Measurements from ENCODE around the gene SSTR3.

GRCh38 chr22:37258005-37258752 is 45.9 kb upstream of the SSTR3 start:
- TF ChIP-seq, protein P1, sequence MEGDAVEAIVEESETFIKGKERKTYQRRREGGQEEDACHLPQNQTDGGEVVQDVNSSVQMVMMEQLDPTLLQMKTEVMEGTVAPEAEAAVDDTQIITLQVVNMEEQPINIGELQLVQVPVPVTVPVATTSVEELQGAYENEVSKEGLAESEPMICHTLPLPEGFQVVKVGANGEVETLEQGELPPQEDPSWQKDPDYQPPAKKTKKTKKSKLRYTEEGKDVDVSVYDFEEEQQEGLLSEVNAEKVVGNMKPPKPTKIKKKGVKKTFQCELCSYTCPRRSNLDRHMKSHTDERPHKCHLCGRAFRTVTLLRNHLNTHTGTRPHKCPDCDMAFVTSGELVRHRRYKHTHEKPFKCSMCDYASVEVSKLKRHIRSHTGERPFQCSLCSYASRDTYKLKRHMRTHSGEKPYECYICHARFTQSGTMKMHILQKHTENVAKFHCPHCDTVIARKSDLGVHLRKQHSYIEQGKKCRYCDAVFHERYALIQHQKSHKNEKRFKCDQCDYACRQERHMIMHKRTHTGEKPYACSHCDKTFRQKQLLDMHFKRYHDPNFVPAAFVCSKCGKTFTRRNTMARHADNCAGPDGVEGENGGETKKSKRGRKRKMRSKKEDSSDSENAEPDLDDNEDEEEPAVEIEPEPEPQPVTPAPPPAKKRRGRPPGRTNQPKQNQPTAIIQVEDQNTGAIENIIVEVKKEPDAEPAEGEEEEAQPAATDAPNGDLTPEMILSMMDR (IDR thresholded peaks at IDR 0.05) = no peak
- TF ChIP-seq POLR2A (IDR thresholded peaks at IDR 0.05) = no peak
